Measurements from ENCODE around the gene CHD2.
"Not testable (repeated sequence)": the region's sequence is repeated elsewhere in the genome, so short reads cannot be mapped to it uniquely, and the experiment has no call there.

CHD2 gene

GRCh38 chr15:93048759-93049161 is 148.6 kb downstream of the CHD2 start:
- DNase-seq (ENCODE audit: low read depth in 2 of 2) = no peak

GRCh38 chr15:93049233-93049632 is 149.1 kb downstream of the CHD2 start:
- DNase-seq (ENCODE audit: low read depth in 2 of 2) = no peak

- DNase-seq (ENCODE audit: low read depth in 2 of 2) = no peak
These were observed 149.9 kb downstream of the CHD2 start for GRCh38 chr15:93049914-93050578.

- no peak for DNase-seq (ENCODE audit: low read depth in 2 of 2)
These were observed 150.5 kb downstream of the CHD2 start for GRCh38 chr15:93050648-93051047.

- DNase-seq (ENCODE audit: low read depth in 2 of 2) = no peak
These were observed 151.3 kb downstream of the CHD2 start for GRCh38 chr15:93051236-93052089.

- DNase-seq (ENCODE audit: low read depth in 2 of 2) = no peak
These were observed 152.2 kb downstream of the CHD2 start for GRCh38 chr15:93052090-93052879.

- DNase-seq (ENCODE audit: low read depth in 2 of 2) = no peak
These were observed 155.1 kb downstream of the CHD2 start for GRCh38 chr15:93055211-93055610.

- no peak for DNase-seq (ENCODE audit: low read depth in 2 of 2)
These were observed 156.7 kb downstream of the CHD2 start for GRCh38 chr15:93056836-93057235.

GRCh38 chr15:93057618-93058017 is 157.5 kb downstream of the CHD2 start:
- no peak for DNase-seq (ENCODE audit: low read depth in 2 of 2)

- no peak for DNase-seq (ENCODE audit: low read depth in 2 of 2)
These were observed 158.0 kb downstream of the CHD2 start for GRCh38 chr15:93058128-93058527.

- DNase-seq (ENCODE audit: low read depth in 2 of 2) = no peak
These were observed 158.8 kb downstream of the CHD2 start for GRCh38 chr15:93058904-93059427.

- DNase-seq (ENCODE audit: low read depth in 2 of 2) = no peak
These were observed 159.3 kb downstream of the CHD2 start for GRCh38 chr15:93059442-93059841.

- DNase-seq (ENCODE audit: low read depth in 2 of 2) = no peak
These were observed 160.5 kb downstream of the CHD2 start for GRCh38 chr15:93060336-93061248.

GRCh38 chr15:93062628-93063261 is 162.6 kb downstream of the CHD2 start:
- not testable (repeated sequence) for DNase-seq (ENCODE audit: low read depth in 2 of 2)

- DNase-seq (ENCODE audit: low read depth in 2 of 2) = no peak
These were observed 163.1 kb downstream of the CHD2 start for GRCh38 chr15:93063262-93063671.

- no peak for DNase-seq (ENCODE audit: low read depth in 2 of 2)
These were observed 163.9 kb downstream of the CHD2 start for GRCh38 chr15:93063796-93064690.

GRCh38 chr15:93065641-93066045 is 165.5 kb downstream of the CHD2 start:
- DNase-seq (ENCODE audit: low read depth in 2 of 2) = no peak

GRCh38 chr15:93066224-93066681 is 166.1 kb downstream of the CHD2 start:
- no peak for DNase-seq (ENCODE audit: low read depth in 2 of 2)
